Measurements from ENCODE around the gene FAHD1.
"Not testable (repeated sequence)": the region's sequence is repeated elsewhere in the genome, so short reads cannot be mapped to it uniquely, and the experiment has no call there.

Gene FAHD1

GRCh38 chr16:1863681-1864460 lies 36.9 kb downstream of the FAHD1 start:
- TF ChIP-seq, protein P1, sequence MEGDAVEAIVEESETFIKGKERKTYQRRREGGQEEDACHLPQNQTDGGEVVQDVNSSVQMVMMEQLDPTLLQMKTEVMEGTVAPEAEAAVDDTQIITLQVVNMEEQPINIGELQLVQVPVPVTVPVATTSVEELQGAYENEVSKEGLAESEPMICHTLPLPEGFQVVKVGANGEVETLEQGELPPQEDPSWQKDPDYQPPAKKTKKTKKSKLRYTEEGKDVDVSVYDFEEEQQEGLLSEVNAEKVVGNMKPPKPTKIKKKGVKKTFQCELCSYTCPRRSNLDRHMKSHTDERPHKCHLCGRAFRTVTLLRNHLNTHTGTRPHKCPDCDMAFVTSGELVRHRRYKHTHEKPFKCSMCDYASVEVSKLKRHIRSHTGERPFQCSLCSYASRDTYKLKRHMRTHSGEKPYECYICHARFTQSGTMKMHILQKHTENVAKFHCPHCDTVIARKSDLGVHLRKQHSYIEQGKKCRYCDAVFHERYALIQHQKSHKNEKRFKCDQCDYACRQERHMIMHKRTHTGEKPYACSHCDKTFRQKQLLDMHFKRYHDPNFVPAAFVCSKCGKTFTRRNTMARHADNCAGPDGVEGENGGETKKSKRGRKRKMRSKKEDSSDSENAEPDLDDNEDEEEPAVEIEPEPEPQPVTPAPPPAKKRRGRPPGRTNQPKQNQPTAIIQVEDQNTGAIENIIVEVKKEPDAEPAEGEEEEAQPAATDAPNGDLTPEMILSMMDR (IDR thresholded peaks at IDR 0.05): peak; percentile 69
- DNase-seq: no peak
- peaks cover 90% of the 10 kb centered on the region for H3K27me3 Mint-ChIP-seq (ENCODE audit: low read depth, poor library complexity)
- H3K9me3 Mint-ChIP-seq: no peaks in the 10 kb centered on the region
- H3K4me1 Mint-ChIP-seq: no peaks in the 10 kb centered on the region
- no peak overlapping the region for H3K4me3 Mint-ChIP-seq
- no peaks in the 10 kb centered on the region for H3K36me3 Mint-ChIP-seq (ENCODE audit: low read depth)
- no peak overlapping the region for H3K27ac Mint-ChIP-seq

- Mint-ChIP-seq H3K36me3 (ENCODE audit: low read depth) (no peaks in the 10 kb centered on the region), H3K27me3 (ENCODE audit: low read depth, poor library complexity) (peaks cover 89% of the 10 kb centered on the region), H3K27ac (no peak overlapping the region), H3K4me3 (no peak overlapping the region), H3K9me3 (no peaks in the 10 kb centered on the region), H3K4me1 (no peaks in the 10 kb centered on the region)
- TF ChIP-seq, protein P1 (IDR thresholded peaks at IDR 0.05): no peak
- no peak for DNase-seq
These were observed 39.1 kb downstream of the FAHD1 start for GRCh38 chr16:1865902-1866690.

GRCh38 chr16:1870365-1871082 lies 43.5 kb downstream of the FAHD1 start:
- Mint-ChIP-seq H3K9me3 (peaks cover 7% of the 10 kb centered on the region), H3K4me1 (peaks cover 16% of the 10 kb centered on the region), H3K36me3 (ENCODE audit: low read depth) (peaks cover 5% of the 10 kb centered on the region), H3K27me3 (ENCODE audit: low read depth, poor library complexity) (peaks cover 91% of the 10 kb centered on the region), H3K4me3 (no peak overlapping the region), H3K27ac (no peak overlapping the region)
- TF ChIP-seq, protein P1 (IDR thresholded peaks at IDR 0.05): no peak
- no peak for DNase-seq

DNA sequence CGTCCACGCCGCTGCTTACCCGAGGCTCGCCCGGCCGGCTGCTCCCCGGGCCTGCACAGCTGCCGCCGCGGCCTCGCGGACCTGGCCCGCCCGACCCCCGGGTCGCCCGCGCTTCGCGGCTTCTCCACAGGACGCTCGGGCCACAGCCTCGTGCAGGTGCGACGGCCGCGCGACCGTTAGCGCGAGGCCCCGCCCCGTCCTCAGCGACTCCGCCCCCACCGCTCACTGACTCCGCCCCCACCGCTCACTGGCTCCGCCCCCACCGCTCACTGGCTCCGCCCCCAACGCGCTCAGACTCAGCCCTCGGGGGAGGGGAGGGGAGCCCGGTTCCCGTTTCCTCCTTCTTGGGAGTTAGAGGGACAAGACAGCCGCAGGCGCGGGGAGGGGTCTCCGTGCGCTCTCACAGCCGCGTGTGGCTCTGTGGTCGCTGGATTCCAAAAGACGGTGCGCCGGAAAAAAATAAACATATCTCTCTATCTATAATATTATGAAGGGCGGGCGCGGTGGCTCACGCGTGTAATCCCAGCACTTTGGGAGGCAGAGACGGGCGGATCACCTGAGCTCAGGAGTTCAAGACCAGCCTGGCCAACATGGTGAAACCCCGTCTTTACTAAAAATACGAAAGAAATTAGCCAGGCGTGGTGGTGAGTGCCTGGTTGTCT lies 45.1 kb downstream of the FAHD1 start, which contains the start of gene MEIOB:
MEIOB (minus strand) TSS at position 191 of the 662 bp plus-strand sequence. CDS start 3,989 bp downstream, outside the sequence.
- peak; percentile 70 for DNase-seq
- H3K4me1 Mint-ChIP-seq: peaks cover 18% of the 10 kb centered on the region
- TF ChIP-seq, protein P1 (IDR thresholded peaks at IDR 0.05): no peak
- no peak within 1 kb of the TSS for H3K27ac Mint-ChIP-seq
- peaks cover 5% of the 10 kb centered on the region for H3K36me3 Mint-ChIP-seq (ENCODE audit: low read depth)
- H3K9me3 Mint-ChIP-seq: peaks cover 7% of the 10 kb centered on the region
- peaks cover 87% of the 10 kb centered on the region for H3K27me3 Mint-ChIP-seq (ENCODE audit: low read depth, poor library complexity)
- H3K4me3 Mint-ChIP-seq: peak within 1 kb of the TSS; percentile 73

- Mint-ChIP-seq H3K4me3 (no peak overlapping the region), H3K36me3 (ENCODE audit: low read depth) (peaks cover 5% of the 10 kb centered on the region), H3K27me3 (ENCODE audit: low read depth, poor library complexity) (peaks cover 91% of the 10 kb centered on the region), H3K27ac (no peak overlapping the region), H3K9me3 (peaks cover 7% of the 10 kb centered on the region), H3K4me1 (peaks cover 29% of the 10 kb centered on the region)
- peak; percentile 44 for DNase-seq
- TF ChIP-seq, protein P1 (IDR thresholded peaks at IDR 0.05): no peak
These were observed 47.8 kb downstream of the FAHD1 start for GRCh38 chr16:1874854-1875253.

- H3K9me3 Mint-ChIP-seq; H3K36me3 Mint-ChIP-seq (ENCODE audit: low read depth); H3K4me3 Mint-ChIP-seq; H3K27ac Mint-ChIP-seq; DNase-seq: not testable (repeated sequence)
- H3K4me1 Mint-ChIP-seq: peaks cover 29% of the 10 kb centered on the region
- peaks cover 86% of the 10 kb centered on the region for H3K27me3 Mint-ChIP-seq (ENCODE audit: low read depth, poor library complexity)
These were observed 49.1 kb downstream of the FAHD1 start for GRCh38 chr16:1876066-1876465.

Measured in nephron progenitor cell (in vitro differentiated cells).